GM10248 (cell line): ENCODE measurements around the gene H2AZ2.
"Not testable (repeated sequence)": the region's sequence is repeated elsewhere in the genome, so short reads cannot be mapped to it uniquely, and the experiment has no call there.

ENCODE experiments used
- CTCF ChIA-PET: fragments of 300-600 bp; sonication (Branson Sonifier 250); formaldehyde crosslinking; extraction: SDS; loops from one replicate; lab custom pipeline; 2021; ENCODE audit warnings: antibody characterized with exemption; lab: Yijun Ruan, JAX
- POLR2A ChIA-PET: fragments of 350-650 bp; sonication (Branson Sonifier 250); formaldehyde crosslinking; extraction: SDS; loops from one replicate; lab custom pipeline; 2020; ENCODE audit warnings: antibody characterized with exemption; lab: Yijun Ruan, JAX
- DNase-seq: peaks from one replicate; pipeline ENCODE4 v3.0.0; 2012; ENCODE audit errors: extremely low spot score
- CTCF ChIP-seq: IDR thresholded peaks from 2 replicates; pipeline ENCODE4 v1.5.1; 2012; ENCODE audit warnings: mild to moderate bottlenecking, low read depth; ENCODE audit errors: extremely low read depth, missing control alignments, control extremely low read depth

Gene H2AZ2

GRCh38 chr7:44789990-44790389 lies 57.9 kb downstream of the H2AZ2 start:
- TF ChIP-seq CTCF, result no peak
- POLR2A ChIA-PET, result no interaction called here
- CTCF ChIA-PET, result no interaction called here
- no peak for DNase-seq

GRCh38 chr7:44787762-44788161 lies 60.1 kb downstream of the H2AZ2 start:
- no peak for TF ChIP-seq CTCF
- POLR2A ChIA-PET, result no interaction called here
- no peak for DNase-seq
- CTCF ChIA-PET, result interaction anchor here (0.8 to 1.4 kb wide), 4 partner anchors 12 to 205 kb away, joined by 3 read pairs; partner anchors contain the start of gene TMED4

GRCh38 chr7:44787041-44787440 lies 60.8 kb downstream of the H2AZ2 start:
- no peak for TF ChIP-seq CTCF
- CTCF ChIA-PET, result interaction anchor here (0.8 to 1.4 kb wide), 4 partner anchors 11 to 65 kb away, joined by 3 to 8 read pairs (median 3); partner anchors contain the start of gene PPIA
- POLR2A ChIA-PET, result no interaction called here

GRCh38 chr7:44785218-44785617 lies 62.7 kb downstream of the H2AZ2 start:
- POLR2A ChIA-PET, DNase-seq, CTCF ChIA-PET: not testable (repeated sequence)

More at GRCh38 chr7:44787041-44787440, 60.8 kb downstream of the H2AZ2 start:
- peak; percentile 70 for DNase-seq

GRCh38 chr7:44784364-44784763 lies 63.5 kb downstream of the H2AZ2 start:
- ChIA-PET CTCF (no interaction called here), POLR2A (no interaction called here)
- no peak for TF ChIP-seq CTCF
- no peak for DNase-seq

- ChIA-PET POLR2A (interaction anchor here (0.6 kb wide), 1 partner anchor 9 kb away, joined by 5 read pairs; no protein-coding TSS in a partner anchor), CTCF (no interaction called here)
- DNase-seq, result no peak
Measured at GRCh38 chr7:44783407-44783806, 64.5 kb downstream of the H2AZ2 start.

More at GRCh38 chr7:44783407-44783806, 64.5 kb downstream of the H2AZ2 start:
- TF ChIP-seq CTCF, result no peak
